ENCODE measurements around the gene TAB2. TPM values are rescaled to one million over a fixed set of nuclear protein-coding genes. Genes with fewer than 3 reads are reported as not detected.

TAB2 gene
- total RNA-seq, 6 experiments from 2014 or later = 37.8 to 50.6 (median 44.5) TPM

- no peaks in the 10 kb centered on the region for H3K36me3 Mint-ChIP-seq (ENCODE audit: low read depth)
- H3K4me1 Mint-ChIP-seq (ENCODE audit: low read depth) = peaks cover 34% of the 10 kb centered on the region
- DNase-seq = no peak
- H3K4me3 Mint-ChIP-seq = no peak overlapping the region
- H3K27ac Mint-ChIP-seq = no peak overlapping the region
- H3K27me3 Mint-ChIP-seq (ENCODE audit: insufficient read depth) = peaks cover 6% of the 10 kb centered on the region; the same call in 1 of the 2 replicates
- TF ChIP-seq CTCF (IDR thresholded peaks at IDR 0.05) = no peak
- no peaks in the 10 kb centered on the region for H3K9me3 Mint-ChIP-seq
Measured at GRCh38 chr6:149436647-149437046, 119.1 kb downstream of the TAB2 start.

- Mint-ChIP-seq H3K4me3 (no peak overlapping the region), H3K4me1 (ENCODE audit: low read depth) (peaks cover 28% of the 10 kb centered on the region), H3K9me3 (no peaks in the 10 kb centered on the region), H3K27ac (no peak overlapping the region), H3K36me3 (ENCODE audit: low read depth) (no peaks in the 10 kb centered on the region), H3K27me3 (ENCODE audit: insufficient read depth) (peaks cover 6% of the 10 kb centered on the region; the same call in 1 of the 2 replicates)
- no peak for DNase-seq
- peak; percentile 29; the same call in 1 of the 2 replicates for TF ChIP-seq CTCF (IDR thresholded peaks at IDR 0.05)
Measured at GRCh38 chr6:149437212-149437611, 119.7 kb downstream of the TAB2 start.

GRCh38 chr6:149438855-149439254 is 121.3 kb downstream of the TAB2 start:
- no peak for TF ChIP-seq CTCF (IDR thresholded peaks at IDR 0.05)
- H3K4me3 Mint-ChIP-seq = no peak overlapping the region
- H3K36me3 Mint-ChIP-seq (ENCODE audit: low read depth) = no peaks in the 10 kb centered on the region
- peaks cover 33% of the 10 kb centered on the region for H3K4me1 Mint-ChIP-seq (ENCODE audit: low read depth)
- H3K9me3 Mint-ChIP-seq = no peaks in the 10 kb centered on the region
- H3K27ac Mint-ChIP-seq = no peak overlapping the region
- H3K27me3 Mint-ChIP-seq (ENCODE audit: insufficient read depth) = peaks cover 11% of the 10 kb centered on the region
- DNase-seq = no peak

- H3K4me1 Mint-ChIP-seq (ENCODE audit: low read depth) = peaks cover 35% of the 10 kb centered on the region
- H3K36me3 Mint-ChIP-seq (ENCODE audit: low read depth) = no peaks in the 10 kb centered on the region
- no peaks in the 10 kb centered on the region for H3K9me3 Mint-ChIP-seq
- no peak for DNase-seq
- no peak for TF ChIP-seq CTCF (IDR thresholded peaks at IDR 0.05)
- peaks cover 6% of the 10 kb centered on the region; the same call in 1 of the 2 replicates for H3K27me3 Mint-ChIP-seq (ENCODE audit: insufficient read depth)
- H3K27ac Mint-ChIP-seq = no peak overlapping the region
- no peak overlapping the region for H3K4me3 Mint-ChIP-seq
Measured at GRCh38 chr6:149439626-149440025, 122.1 kb downstream of the TAB2 start.

GRCh38 chr6:149440735-149441671 is 123.5 kb downstream of the TAB2 start:
- DNase-seq = no peak
- H3K4me1 Mint-ChIP-seq (ENCODE audit: low read depth) = peaks cover 35% of the 10 kb centered on the region
- peaks cover 6% of the 10 kb centered on the region; the same call in 1 of the 2 replicates for H3K27me3 Mint-ChIP-seq (ENCODE audit: insufficient read depth)
- no peak overlapping the region for H3K27ac Mint-ChIP-seq
- no peaks in the 10 kb centered on the region for H3K9me3 Mint-ChIP-seq
- no peak for TF ChIP-seq CTCF (IDR thresholded peaks at IDR 0.05)
- no peak overlapping the region for H3K4me3 Mint-ChIP-seq
- H3K36me3 Mint-ChIP-seq (ENCODE audit: low read depth) = no peaks in the 10 kb centered on the region
